GM21360 (cell line): ENCODE data around the gene COLEC12.

ENCODE experiments used
- ATAC-seq: cut with Tn5 transposase; IDR thresholded peaks from one replicate; pipeline ENCODE4 v1.9.1; 2021; ENCODE audit warnings: mild to moderate bottlenecking, moderate library complexity; ENCODE audit not compliant: unreplicated experiment

The COLEC12 gene

GRCh38 chr18:392928-393573 is 107.5 kb downstream of the COLEC12 start:
- ATAC-seq: no peak

- ATAC-seq: no peak
These were observed 109.6 kb downstream of the COLEC12 start for GRCh38 chr18:390741-391478.

DNA sequence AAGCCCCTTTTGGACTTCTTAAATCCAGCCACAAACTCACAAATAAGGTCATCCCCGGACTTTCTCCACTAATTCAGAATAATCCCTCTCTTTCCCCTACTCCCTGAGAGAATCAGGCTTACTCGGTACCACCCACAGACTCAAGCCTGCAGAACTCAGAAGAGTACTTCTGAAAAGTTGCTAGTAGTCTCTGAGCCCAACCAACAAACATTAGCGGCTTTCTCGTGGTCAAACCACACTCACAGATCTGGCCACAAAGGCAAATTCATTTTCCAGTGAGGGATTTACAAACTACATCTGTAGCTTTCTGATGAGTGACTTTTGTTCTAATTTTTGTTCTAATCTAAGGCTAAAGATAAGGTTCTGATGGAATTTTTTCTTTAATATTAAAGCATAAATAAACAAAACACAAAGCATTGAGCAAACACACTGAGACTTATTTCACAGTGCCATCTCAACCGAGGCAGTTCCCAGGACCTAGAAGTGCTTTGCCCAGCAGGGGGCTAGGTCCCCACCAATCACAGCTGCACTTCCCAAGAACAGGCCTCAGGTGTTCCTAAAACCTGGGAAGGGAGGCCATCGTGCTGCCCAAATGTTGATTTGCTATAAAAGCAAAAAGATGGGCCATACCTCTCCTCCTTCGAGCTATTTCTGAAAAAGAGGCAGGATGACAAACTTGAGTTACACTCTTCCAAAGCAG is 110.7 kb downstream of the COLEC12 start:
- no peak for ATAC-seq

DNA sequence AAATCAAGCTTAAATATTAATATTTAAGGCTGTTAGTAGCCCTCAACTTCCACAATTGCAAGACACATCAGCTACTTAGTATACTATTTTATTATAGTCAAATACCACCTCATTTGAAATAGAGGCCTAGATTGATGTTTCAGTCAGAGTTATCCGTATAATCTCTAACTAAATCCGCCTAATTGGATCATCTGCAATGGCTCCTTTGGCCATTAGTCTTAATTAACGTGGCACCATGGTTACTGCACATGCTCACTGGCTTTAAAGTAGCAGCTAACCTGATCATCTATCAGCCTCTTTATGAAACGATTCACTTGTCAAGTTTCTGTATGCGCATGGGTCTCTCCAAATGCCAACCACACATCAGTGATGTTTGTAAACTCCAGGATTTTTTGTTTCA is 112.3 kb downstream of the COLEC12 start:
- ATAC-seq: no peak

GRCh38 chr18:386994-387393 is 113.5 kb downstream of the COLEC12 start:
- no peak for ATAC-seq

- no peak for ATAC-seq
These were observed 115.6 kb downstream of the COLEC12 start for GRCh38 chr18:384897-385296.

GRCh38 chr18:383135-383534 is 117.4 kb downstream of the COLEC12 start:
- no peak for ATAC-seq

GRCh38 chr18:382423-382984 is 118.0 kb downstream of the COLEC12 start:
- ATAC-seq: no peak

- ATAC-seq: no peak
These were observed 120.7 kb downstream of the COLEC12 start for GRCh38 chr18:379681-380330.

DNA sequence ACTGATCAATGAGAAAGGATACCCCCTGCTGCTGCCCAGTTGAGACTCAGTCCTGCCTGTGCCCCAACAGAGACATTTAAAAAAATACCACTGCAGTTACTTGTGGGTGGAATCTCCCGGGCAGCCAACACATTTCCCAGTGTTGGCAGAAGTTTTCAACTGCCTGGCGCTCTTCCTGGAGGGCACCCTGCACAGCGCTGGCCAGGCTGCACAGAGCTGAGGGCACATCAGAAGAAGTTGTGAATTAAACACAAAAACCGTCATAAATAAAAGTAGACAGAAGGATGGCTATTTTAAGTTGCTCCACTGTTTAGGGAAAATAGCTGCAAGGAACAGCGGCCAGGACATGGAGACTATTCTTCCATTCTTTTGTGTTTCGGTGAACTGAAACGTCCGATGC is 122.4 kb downstream of the COLEC12 start:
- no peak for ATAC-seq

- ATAC-seq: no peak
These were observed 123.4 kb downstream of the COLEC12 start for GRCh38 chr18:377088-377487.

GRCh38 chr18:376311-376710 is 124.2 kb downstream of the COLEC12 start:
- no peak for ATAC-seq

- ATAC-seq: peak; percentile 64
These were observed 125.8 kb downstream of the COLEC12 start for GRCh38 chr18:374721-375168.

DNA sequence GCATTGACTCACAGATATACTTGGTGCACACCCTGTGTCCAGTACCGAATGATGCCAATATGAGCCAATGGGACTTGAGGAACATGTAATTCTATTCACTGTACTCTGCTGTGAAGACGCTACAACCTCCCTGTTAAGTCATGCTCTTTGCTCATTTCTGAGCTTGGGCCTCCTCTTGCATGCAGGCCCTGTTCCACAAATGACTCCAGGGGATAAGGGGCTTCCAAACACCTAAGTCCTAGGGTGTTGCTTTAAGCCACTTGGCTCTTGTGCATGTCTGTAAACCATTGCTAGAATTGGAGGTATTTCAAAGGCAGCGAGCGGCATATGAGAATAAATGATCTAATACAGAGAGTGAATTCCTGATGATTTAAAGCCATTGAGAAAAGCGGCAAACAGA is 126.7 kb downstream of the COLEC12 start:
- no peak for ATAC-seq

GRCh38 chr18:371609-371982 is 128.9 kb downstream of the COLEC12 start:
- ATAC-seq: no peak

GRCh38 chr18:370751-371608 is 129.5 kb downstream of the COLEC12 start:
- ATAC-seq: no peak

DNA sequence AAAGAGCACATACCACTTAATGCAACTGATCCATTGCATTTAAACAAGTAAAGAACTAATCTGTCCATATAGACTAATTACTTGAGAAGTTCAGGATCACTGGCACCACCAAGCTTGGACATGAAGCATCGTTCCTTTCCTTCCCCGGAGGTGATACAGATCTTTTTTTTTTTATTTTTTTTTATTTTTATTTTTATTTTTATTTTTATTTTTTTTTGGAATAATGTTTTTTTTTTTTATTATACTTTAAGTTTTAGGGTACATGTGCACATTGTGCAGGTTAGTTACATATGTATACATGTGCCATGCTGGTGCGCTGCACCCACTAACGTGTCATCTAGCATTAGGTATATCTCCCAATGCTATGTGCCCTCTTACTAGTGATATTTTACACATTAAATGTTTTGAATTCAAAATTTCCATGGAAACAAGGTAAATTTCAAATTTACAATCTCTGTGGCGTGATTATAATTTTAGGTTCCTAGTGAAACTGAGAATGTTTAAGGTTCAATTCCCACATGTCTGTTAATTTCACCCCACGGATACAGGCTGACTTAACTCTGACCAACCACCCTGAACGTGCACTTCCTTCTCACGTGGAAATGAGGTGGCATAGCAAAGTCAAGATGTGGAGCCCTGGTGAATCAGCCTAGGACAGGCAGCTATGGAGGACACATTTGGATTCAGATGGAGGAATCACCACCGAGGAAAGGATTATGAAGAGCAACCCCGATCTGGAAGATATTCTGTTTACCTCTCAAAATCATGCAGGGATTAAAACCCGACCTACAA is 131.1 kb downstream of the COLEC12 start:
- ATAC-seq: no peak

GRCh38 chr18:366466-367061 is 133.9 kb downstream of the COLEC12 start:
- no peak for ATAC-seq

DNA sequence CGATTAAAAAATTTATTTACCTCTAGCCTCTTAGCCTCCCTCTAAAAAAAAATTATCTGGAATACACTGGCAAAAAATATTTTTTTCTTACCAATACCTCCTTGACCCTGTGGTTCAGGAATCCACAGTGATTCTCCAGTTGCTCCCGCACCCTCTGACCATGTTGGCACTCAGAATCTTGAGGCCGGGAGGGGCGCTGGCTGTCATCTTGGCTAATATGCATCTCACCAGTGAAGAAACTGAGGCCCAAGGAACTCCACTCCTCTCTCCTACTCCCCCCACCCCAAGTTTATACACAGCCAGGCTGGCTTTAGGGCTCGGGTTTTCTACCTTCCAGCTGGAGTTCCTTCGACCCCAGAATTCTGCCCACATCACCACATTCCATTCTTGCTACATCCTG is 134.8 kb downstream of the COLEC12 start:
- no peak for ATAC-seq
